ENCODE data around the gene TTC9B.

- no peak for TF ChIP-seq EZH2 (IDR thresholded peaks at IDR 0.05; ENCODE audit: borderline replicate concordance, low read depth, low read length, severe bottlenecking)
- TF ChIP-seq CTCF (IDR thresholded peaks at IDR 0.05; ENCODE audit: borderline replicate concordance, extremely low read depth, low read length, poor library complexity, severe bottlenecking), result no peak
Measured at GRCh38 chr19:40249201-40249600, 31.0 kb upstream of the TTC9B start.

Measured in DND-41 (cell line).